K562 (cell line): ENCODE data around the gene TEX50. TPM values are rescaled to one million over a fixed set of nuclear protein-coding genes. Genes with fewer than 3 reads are reported as not detected.

Experiments used
- ATAC-seq: fragments of 200-7000 bp; cut with Tn5 transposase; 3 replicates; pipeline ENCODE4 v1.9.1; 2020; ENCODE audit warnings: moderate library complexity
- BruUV-seq: library from RNA; stranded (reverse); fragments of 400-500 nt; replicated peaks from 2 replicates; lab custom pipeline; 2021; lab: Mats Ljungman, UMichigan
- CTCF ChIA-PET: fragments of 300-600 bp; formaldehyde crosslinking; extraction: SDS; loops from one replicate; lab custom pipeline; 2021; ENCODE audit warnings: low intra/inter-chr PET ratio; lab: Yijun Ruan, JAX
- POLR2A ChIA-PET: fragments of 300-600, 350-650 bp; sonication (Branson Sonifier 250); formaldehyde crosslinking; extraction: SDS; loops from one replicate; lab custom pipeline; 2021; ENCODE audit warnings: antibody characterized with exemption, inconsistent platforms; lab: Yijun Ruan, JAX
- DNase-seq, 4 experiments: peaks; one replicate each; pipeline versions ENCODE4 v3.0.0 to v3.0.0-alpha.2; 2011 to 2018; ENCODE audit warnings: low spot score in 3 of 4, mixed read lengths in 3 of 4; ENCODE audit errors: extremely low read depth in 1 of 4
- FAIRE-seq: peaks from 2 replicates; lab custom pipeline; 2011; peaks lifted over from hg19 to GRCh38; lab: Jason Lieb, UNC
- H2AFZ ChIP-seq: 2 replicates; pipeline ENCODE4 v1.6.0; 2011; ENCODE audit warnings: low read depth, low read length, control low read depth, inconsistent platforms
- H3K27ac ChIP-seq: fragments of 200-600 bp; 3 replicates; pipeline ENCODE4 v1.8.0; 2011; ENCODE audit warnings: low read depth, mild to moderate bottlenecking, control low read depth, inconsistent platforms, low read length, moderate library complexity, mixed read lengths; ENCODE audit errors: extremely low read depth
- H3K27me3 ChIP-seq, 2 experiments: fragments of 300-600 bp in 1 of 2; 2 replicates in 1 of 2; 3 replicates in 1 of 2; pipeline versions ENCODE4 v1.6.0 to v1.8.0; 2011; ENCODE audit warnings: inconsistent platforms in 2 of 2, low read length in 2 of 2, mild to moderate bottlenecking in 1 of 2, mixed read lengths in 1 of 2, moderate library complexity in 1 of 2; ENCODE audit not compliant: control insufficient read depth in 2 of 2, insufficient read depth in 2 of 2
- H3K36me3 ChIP-seq: fragments of 300-600 bp; 3 replicates; pipeline ENCODE4 v1.8.0; 2011; ENCODE audit warnings: mild to moderate bottlenecking, low read length, inconsistent platforms; ENCODE audit not compliant: control insufficient read depth, insufficient read depth
- H3K4me1 ChIP-seq, 2 experiments: fragments of 200-600 bp in 1 of 2; replicated peaks in 1 of 2; 2 replicates in 1 of 2; 3 replicates in 1 of 2; pipeline versions ENCODE4 v1.5.1 to v1.8.0; 2011; ENCODE audit warnings: inconsistent platforms in 2 of 2, low read length in 2 of 2, mild to moderate bottlenecking in 1 of 2, mixed read lengths in 1 of 2, moderate library complexity in 1 of 2; ENCODE audit not compliant: control insufficient read depth in 2 of 2, insufficient read depth in 2 of 2
- H3K4me2 ChIP-seq: 2 replicates; pipeline ENCODE4 v1.6.1; 2011; ENCODE audit warnings: low read length, control low read depth, inconsistent platforms, mixed read lengths; ENCODE audit not compliant: insufficient read depth
- H3K4me3 ChIP-seq: fragments of 200-600 bp; sonication (generic), shearing (Covaris generic); 2 replicates; pipeline ENCODE4 v1.5.1; 2016; ENCODE audit warnings: control low read depth, inconsistent platforms
- H3K79me2 ChIP-seq: fragments of 200-600 bp; 3 replicates; pipeline ENCODE4 v1.8.0; 2011; ENCODE audit warnings: low read length, inconsistent platforms; ENCODE audit not compliant: control insufficient read depth, insufficient read depth
- H3K9ac ChIP-seq, 2 experiments: 2 replicates each; pipeline versions ENCODE4 v1.6.0 to v1.6.1; 2011; ENCODE audit warnings: low read depth in 2 of 2, low read length in 2 of 2, control low read depth in 1 of 2, inconsistent platforms in 1 of 2, mild to moderate bottlenecking in 1 of 2, mixed read lengths in 1 of 2; ENCODE audit not compliant: insufficient read depth in 1 of 2
- H3K9me1 ChIP-seq: one replicate; pipeline ENCODE4 v1.6.0; 2011; ENCODE audit warnings: inconsistent platforms, mild to moderate bottlenecking, low read length, moderate library complexity; ENCODE audit not compliant: control insufficient read depth, insufficient read depth
- H3K9me3 ChIP-seq: replicated peaks from 2 replicates; pipeline ENCODE4 v1.5.1; 2011; ENCODE audit warnings: low read depth, low read length, inconsistent platforms; ENCODE audit not compliant: control insufficient read depth, insufficient read depth
- H4K20me1 ChIP-seq: replicated peaks from 2 replicates; pipeline ENCODE4 v1.6.1; 2011; ENCODE audit warnings: low read length, inconsistent platforms, mixed read lengths; ENCODE audit not compliant: control insufficient read depth, insufficient read depth
- RAD21 ChIP-seq, 2 experiments: fragments of 250-450 bp in 1 of 2; fragments of 450-650 bp in 1 of 2; sonication (Bioruptor Pico) in 1 of 2; formaldehyde crosslinking in 1 of 2; IDR thresholded peaks in 1 of 2; conservative IDR thresholded peaks in 1 of 2; 2 replicates each; pipeline versions ENCODE4 v1.4.0 to v1.8.0; 2020 to 2022; ENCODE audit warnings: mild to moderate bottlenecking in 2 of 2, moderate library complexity in 1 of 2
- RAD51 ChIP-seq: fragments of 450-650 bp; IDR thresholded peaks from 2 replicates; pipeline ENCODE4 v1.7.1; 2016; ENCODE audit warnings: low read depth, mild to moderate bottlenecking, borderline replicate concordance
- ZNF444 ChIP-seq: fragments of 250-450 bp; sonication (Bioruptor Pico); IDR thresholded peaks from 2 replicates; pipeline ENCODE4 v1.4.0; 2020; ENCODE audit warnings: mild to moderate bottlenecking, moderate library complexity
- WGBS: fragments of 100-300 bp; shearing (Covaris generic); methylation state at CpG from one replicate; pipeline ENCODE4 v1.1.6; 2016; ENCODE audit warnings: low coverage, mixed read lengths; ENCODE audit not compliant: insufficient coverage; ENCODE audit errors: missing lambda C conversion rate; 5-methylcytosine and 5-hydroxymethylcytosine counted together
- in situ Hi-C: fragments of 300-500 bp; cut with MboI; formaldehyde crosslinking; loops from 4 replicates; pipeline ENCODE4 v1.15.0; 2018; ENCODE audit warnings: inconsistent platforms, mixed read lengths
- intact Hi-C: fragments of 100-400 bp; cut with micrococcal nuclease; formaldehyde crosslinking; loops from 2 replicates; pipeline ENCODE4 v1.14.2; 2022
- polyA plus RNA-seq, 8 experiments: library from polyadenylated mRNA; depleted of rRNA in 4 of 8; stranded (reverse) in 5 of 8; unstranded in 3 of 8; fragments of >200 nt; fragmentation: Nextera tagmentation in 2 of 8; fragmentation: Illumina TruSeq in 1 of 8; extraction: Ambion mirVana in 2 of 8; extraction: Trizol in 1 of 8; gene quantifications; 2 replicates each; pipeline versions ENCODE4 v1.2.1 to v1.2.3, GENCODE V29; 2011 to 2014; ENCODE audit warnings: inconsistent platforms in 1 of 8, missing spikeins in 1 of 8
- total RNA-seq, 7 experiments: library from RNA; depleted of rRNA in 6 of 7; stranded (reverse); fragments of >200 nt in 6 of 7; fragmentation: Illumina TruSeq in 2 of 7; extraction: Trizol in 2 of 7; gene quantifications; 2 replicates each; pipeline versions ENCODE4 v1.2.1 to v1.2.3, GENCODE V29; 2011 to 2021; ENCODE audit warnings: low replicate concordance in 1 of 7
- TF ChIP-seq, protein P1 (sequence below): fragments of 250-450 bp; sonication (Bioruptor Pico); IDR thresholded peaks from 2 replicates; pipeline ENCODE4 v1.5.0; 2021
- TF ChIP-seq, protein P2 (sequence below), 2 experiments: fragments of 450-650 bp; formaldehyde crosslinking in 1 of 2; IDR thresholded peaks; 2 replicates each; pipeline versions ENCODE4 v1.4.0 to v1.6.1; 2014 to 2020; ENCODE audit warnings: mild to moderate bottlenecking in 2 of 2, borderline replicate concordance in 1 of 2, low read depth in 1 of 2
- TF ChIP-seq, protein P3 (sequence below): fragments of 450-650 bp; IDR thresholded peaks from 2 replicates; pipeline ENCODE4 v1.6.1; 2018; ENCODE audit warnings: mild to moderate bottlenecking, low read depth; ENCODE audit not compliant: partially characterized antibody
- TF ChIP-seq, protein P4 (sequence below), 3 experiments: IDR thresholded peaks in 2 of 3; conservative IDR thresholded peaks in 1 of 3; 2 replicates each; pipeline ENCODE4 v1.5.1; 2011 to 2012; ENCODE audit warnings: low read length in 3 of 3, mild to moderate bottlenecking in 3 of 3, control low read depth in 2 of 3, improper control_type of control experiment in 1 of 3, inconsistent platforms in 1 of 3, low read depth in 1 of 3, mixed read lengths in 1 of 3, moderate library complexity in 1 of 3; ENCODE audit not compliant: insufficient read depth in 2 of 3

The TEX50 gene
- total and polyA plus RNA-seq, 9 of the 15 experiments (the other 6 are each of a cell fraction or from before 2014, with no cell fraction given), result not detected

DNA sequence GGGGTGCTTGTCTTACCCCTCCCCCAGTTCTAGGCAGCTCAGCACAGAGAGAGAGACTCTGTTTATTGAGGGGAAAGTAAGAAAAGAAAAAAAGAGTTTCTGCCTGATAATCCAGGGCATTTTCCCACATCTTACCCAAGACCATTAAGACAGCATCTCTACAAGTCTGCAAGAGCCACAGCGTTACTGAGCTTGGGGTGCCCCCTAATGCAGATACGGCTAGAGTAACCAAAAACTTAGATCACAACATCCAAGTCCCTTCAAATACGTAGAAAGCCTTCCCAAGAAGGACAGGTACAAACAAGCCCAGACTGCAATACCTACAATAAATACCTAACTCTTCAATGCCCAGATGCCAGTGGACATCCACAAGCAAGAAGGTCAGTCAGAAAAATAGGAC lies 6.2 kb upstream of the TEX50 start:
- H3K9me3 ChIP-seq, result no peaks in the 10 kb centered on the region
- POLR2A ChIA-PET, result interaction anchor here (0.8 kb wide), 1 partner anchor 239 kb away, joined by 3 read pairs; the partner anchor contains the start of gene ZBTB37
- H3K9me1 ChIP-seq, result no peaks in the 10 kb centered on the region
- no peak overlapping the region for H3K27ac ChIP-seq
- H3K36me3 ChIP-seq, result no peaks in the 10 kb centered on the region
- 31% methylated on average over 3 of the region's 3 CpGs for WGBS
- no peak overlapping the region for H3K4me2 ChIP-seq
- FAIRE-seq, result no peak
- H3K4me1 ChIP-seq, result no peaks in the 10 kb centered on the region
- CTCF ChIA-PET, result no interaction called here
- no peaks in the 10 kb centered on the region for H3K27me3 ChIP-seq
- no peaks in the 10 kb centered on the region for H3K79me2 ChIP-seq
- in situ Hi-C loops, result no loop called here
- DNase-seq, result no peak
- BruUV-seq, result no TSS peak
- intact Hi-C loops, result loop anchor here (2.0 kb wide), 1 partner anchor 198 kb away; no protein-coding TSS in a partner anchor
- no peaks in the 10 kb centered on the region for H4K20me1 ChIP-seq
- peak; percentile 47; the same call in 1 of the 3 replicates for ATAC-seq
- H3K9ac ChIP-seq, result no peak overlapping the region
- H3K4me3 ChIP-seq, result no peak overlapping the region
- no peak overlapping the region for H2AFZ ChIP-seq
- TF ChIP-seq, protein P1, sequence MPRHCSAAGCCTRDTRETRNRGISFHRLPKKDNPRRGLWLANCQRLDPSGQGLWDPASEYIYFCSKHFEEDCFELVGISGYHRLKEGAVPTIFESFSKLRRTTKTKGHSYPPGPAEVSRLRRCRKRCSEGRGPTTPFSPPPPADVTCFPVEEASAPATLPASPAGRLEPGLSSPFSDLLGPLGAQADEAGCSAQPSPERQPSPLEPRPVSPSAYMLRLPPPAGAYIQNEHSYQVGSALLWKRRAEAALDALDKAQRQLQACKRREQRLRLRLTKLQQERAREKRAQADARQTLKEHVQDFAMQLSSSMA (CRISPR knock-in tag), result no peak
- TF ChIP-seq RAD51, result no peak
- TF ChIP-seq, protein P2, sequence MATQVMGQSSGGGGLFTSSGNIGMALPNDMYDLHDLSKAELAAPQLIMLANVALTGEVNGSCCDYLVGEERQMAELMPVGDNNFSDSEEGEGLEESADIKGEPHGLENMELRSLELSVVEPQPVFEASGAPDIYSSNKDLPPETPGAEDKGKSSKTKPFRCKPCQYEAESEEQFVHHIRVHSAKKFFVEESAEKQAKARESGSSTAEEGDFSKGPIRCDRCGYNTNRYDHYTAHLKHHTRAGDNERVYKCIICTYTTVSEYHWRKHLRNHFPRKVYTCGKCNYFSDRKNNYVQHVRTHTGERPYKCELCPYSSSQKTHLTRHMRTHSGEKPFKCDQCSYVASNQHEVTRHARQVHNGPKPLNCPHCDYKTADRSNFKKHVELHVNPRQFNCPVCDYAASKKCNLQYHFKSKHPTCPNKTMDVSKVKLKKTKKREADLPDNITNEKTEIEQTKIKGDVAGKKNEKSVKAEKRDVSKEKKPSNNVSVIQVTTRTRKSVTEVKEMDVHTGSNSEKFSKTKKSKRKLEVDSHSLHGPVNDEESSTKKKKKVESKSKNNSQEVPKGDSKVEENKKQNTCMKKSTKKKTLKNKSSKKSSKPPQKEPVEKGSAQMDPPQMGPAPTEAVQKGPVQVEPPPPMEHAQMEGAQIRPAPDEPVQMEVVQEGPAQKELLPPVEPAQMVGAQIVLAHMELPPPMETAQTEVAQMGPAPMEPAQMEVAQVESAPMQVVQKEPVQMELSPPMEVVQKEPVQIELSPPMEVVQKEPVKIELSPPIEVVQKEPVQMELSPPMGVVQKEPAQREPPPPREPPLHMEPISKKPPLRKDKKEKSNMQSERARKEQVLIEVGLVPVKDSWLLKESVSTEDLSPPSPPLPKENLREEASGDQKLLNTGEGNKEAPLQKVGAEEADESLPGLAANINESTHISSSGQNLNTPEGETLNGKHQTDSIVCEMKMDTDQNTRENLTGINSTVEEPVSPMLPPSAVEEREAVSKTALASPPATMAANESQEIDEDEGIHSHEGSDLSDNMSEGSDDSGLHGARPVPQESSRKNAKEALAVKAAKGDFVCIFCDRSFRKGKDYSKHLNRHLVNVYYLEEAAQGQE (IDR thresholded peaks at IDR 0.05; ENCODE audit: borderline replicate concordance), result peak; percentile 45; the same call in 1 of the 2 replicates
- TF ChIP-seq, protein P2 (CRISPR knock-in tag; IDR thresholded peaks at IDR 0.05; ENCODE audit: low read depth), result no peak
- TF ChIP-seq, protein P3, sequence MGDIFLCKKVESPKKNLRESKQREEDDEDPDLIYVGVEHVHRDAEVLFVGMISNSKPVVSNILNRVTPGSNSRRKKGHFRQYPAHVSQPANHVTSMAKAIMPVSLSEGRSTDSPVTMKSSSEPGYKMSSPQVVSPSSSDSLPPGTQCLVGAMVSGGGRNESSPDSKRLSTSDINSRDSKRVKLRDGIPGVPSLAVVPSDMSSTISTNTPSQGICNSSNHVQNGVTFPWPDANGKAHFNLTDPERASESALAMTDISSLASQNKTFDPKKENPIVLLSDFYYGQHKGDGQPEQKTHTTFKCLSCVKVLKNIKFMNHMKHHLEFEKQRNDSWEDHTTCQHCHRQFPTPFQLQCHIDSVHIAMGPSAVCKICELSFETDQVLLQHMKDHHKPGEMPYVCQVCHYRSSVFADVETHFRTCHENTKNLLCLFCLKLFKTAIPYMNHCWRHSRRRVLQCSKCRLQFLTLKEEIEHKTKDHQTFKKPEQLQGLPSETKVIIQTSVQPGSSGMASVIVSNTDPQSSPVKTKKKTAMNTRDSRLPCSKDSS, result no peak
- TF ChIP-seq, protein P4, sequence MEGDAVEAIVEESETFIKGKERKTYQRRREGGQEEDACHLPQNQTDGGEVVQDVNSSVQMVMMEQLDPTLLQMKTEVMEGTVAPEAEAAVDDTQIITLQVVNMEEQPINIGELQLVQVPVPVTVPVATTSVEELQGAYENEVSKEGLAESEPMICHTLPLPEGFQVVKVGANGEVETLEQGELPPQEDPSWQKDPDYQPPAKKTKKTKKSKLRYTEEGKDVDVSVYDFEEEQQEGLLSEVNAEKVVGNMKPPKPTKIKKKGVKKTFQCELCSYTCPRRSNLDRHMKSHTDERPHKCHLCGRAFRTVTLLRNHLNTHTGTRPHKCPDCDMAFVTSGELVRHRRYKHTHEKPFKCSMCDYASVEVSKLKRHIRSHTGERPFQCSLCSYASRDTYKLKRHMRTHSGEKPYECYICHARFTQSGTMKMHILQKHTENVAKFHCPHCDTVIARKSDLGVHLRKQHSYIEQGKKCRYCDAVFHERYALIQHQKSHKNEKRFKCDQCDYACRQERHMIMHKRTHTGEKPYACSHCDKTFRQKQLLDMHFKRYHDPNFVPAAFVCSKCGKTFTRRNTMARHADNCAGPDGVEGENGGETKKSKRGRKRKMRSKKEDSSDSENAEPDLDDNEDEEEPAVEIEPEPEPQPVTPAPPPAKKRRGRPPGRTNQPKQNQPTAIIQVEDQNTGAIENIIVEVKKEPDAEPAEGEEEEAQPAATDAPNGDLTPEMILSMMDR (IDR thresholded peaks at IDR 0.05 in 2 of 3, conservative IDR thresholded peaks at IDR 0.05 in 1 of 3; ENCODE audit: insufficient read depth in 2 of 3, low read depth in 1 of 3, low read length in 3 of 3), result peak in 1 of 3 experiments; percentile 44; a peak in 2 of 6 replicates
- TF ChIP-seq RAD21 (CRISPR knock-in tag; conservative IDR thresholded peaks at IDR 0.05 in 1 of 2, IDR thresholded peaks at IDR 0.05 in 1 of 2), result peak in 1 of 2 experiments; percentile 70; a peak in 3 of 4 replicates
- TF ChIP-seq ZNF444 (CRISPR knock-in tag), result no peak
